GM23248 (cell line): ENCODE data around the gene MBNL3.

Experiments used
- EZH2 ChIP-seq: fragments of 200-600 bp; sonication (generic); IDR thresholded peaks from 2 replicates; pipeline ENCODE4 v1.6.1; 2018; ENCODE audit warnings: antibody characterized with exemption, mild to moderate bottlenecking; ENCODE audit not compliant: insufficient read depth, poor library complexity, severe bottlenecking
- EZH2phosphoT487 ChIP-seq: fragments of 200-600 bp; sonication (generic); IDR thresholded peaks from 2 replicates; pipeline ENCODE4 v1.6.1; 2018; ENCODE audit warnings: antibody characterized with exemption, moderate library complexity, mild to moderate bottlenecking, low read depth; ENCODE audit not compliant: insufficient read depth

DNA sequence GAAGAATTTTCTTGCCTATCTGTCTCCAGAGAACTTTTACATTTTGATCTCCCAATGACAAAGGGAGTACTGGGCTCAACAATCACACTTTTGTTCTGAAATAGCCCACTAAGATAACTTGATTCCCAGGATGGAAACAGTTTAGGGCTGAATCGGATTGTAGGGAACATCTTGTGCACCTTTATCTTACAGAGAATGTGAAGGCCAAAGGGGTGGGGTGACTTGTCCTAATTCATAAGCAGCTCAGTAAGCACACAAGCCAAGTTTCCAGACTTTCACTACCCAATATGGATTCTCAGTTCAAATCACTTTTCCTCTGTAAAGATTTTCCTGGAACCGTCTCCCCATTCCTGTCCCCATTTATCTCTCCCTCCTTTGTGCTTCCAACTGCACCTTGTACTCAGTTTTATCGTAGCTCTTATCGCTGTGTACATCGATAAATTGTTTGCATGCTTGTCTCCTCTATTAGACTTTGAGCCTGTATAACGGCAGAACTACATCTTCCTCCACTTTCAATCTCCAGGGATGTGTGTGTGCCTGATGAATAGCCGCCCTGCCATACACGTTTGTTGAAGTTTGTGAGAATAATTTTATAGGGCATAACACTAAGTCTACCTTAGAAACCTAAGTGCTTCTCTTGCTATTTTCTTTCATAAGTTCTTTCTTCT lies 77.4 kb downstream of the MBNL3 start:
- no peak for TF ChIP-seq EZH2phosphoT487
- no peak for TF ChIP-seq EZH2
